GM18951 (cell line): Measurements from ENCODE around the gene GFPT2.

Experiments used
- POLR2A ChIP-seq: IDR thresholded peaks from 4 replicates; pipeline ENCODE4 v1.6.1; 2011; ENCODE audit warnings: mild to moderate bottlenecking; ENCODE audit not compliant: insufficient read length, insufficient read depth; ENCODE audit errors: extremely low read depth
- in situ Hi-C: fragments of 300-500 bp; cut with MboI; formaldehyde crosslinking; loops from one replicate; pipeline ENCODE4 v1.12.0; 2022; ENCODE audit warnings: low sequenced_read_pairs, mixed read lengths, inconsistent platforms; ENCODE audit not compliant: unreplicated experiment

The GFPT2 gene

DNA sequence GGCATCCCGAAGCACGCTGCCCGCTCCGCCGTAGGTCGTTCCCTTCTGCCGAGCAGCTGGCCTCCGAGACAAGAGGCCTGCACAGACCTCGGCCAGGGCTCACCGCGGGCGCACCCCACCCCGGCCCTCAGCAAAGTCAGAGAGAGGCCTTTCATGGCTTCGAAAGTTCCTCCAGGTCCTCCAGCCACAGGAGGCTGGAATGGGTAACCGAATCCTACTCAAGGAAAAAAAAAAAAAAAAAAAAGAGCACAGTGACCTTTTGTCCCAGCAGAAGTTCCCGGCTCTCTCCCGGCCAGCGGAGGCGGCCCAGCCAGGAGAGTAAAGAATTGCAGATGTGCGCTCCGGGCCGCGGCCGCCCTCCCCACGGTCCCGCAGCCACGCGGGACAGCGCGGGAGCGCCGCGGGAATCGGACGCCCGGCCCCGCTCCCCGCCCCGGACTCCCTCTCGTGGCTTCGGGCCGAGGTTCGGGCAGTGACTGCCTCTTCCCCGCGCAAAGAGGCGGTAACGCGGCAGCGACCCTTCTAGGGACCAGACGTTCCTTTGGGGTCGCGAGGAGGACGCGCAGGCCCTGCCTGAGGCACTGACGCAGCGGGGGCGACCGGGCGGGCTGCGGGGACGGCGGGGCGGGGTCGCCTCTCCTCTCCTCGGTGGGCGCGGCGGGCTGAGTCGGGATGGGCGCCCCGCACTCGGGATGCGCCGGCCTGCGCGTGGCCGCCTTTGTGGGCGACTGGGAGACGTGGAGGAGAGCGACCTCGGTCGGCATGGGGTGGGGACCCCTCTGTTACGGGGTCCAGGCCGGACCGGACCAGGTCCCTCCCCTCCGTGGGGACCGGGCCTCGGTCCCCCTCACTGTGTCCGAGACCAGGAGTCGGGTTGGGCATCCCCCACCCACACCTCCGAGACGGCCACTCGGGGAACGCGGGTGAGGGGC, 754 bp downstream of the GFPT2 start:
- no peak for TF ChIP-seq POLR2A
- in situ Hi-C loops = no loop called here

DNA sequence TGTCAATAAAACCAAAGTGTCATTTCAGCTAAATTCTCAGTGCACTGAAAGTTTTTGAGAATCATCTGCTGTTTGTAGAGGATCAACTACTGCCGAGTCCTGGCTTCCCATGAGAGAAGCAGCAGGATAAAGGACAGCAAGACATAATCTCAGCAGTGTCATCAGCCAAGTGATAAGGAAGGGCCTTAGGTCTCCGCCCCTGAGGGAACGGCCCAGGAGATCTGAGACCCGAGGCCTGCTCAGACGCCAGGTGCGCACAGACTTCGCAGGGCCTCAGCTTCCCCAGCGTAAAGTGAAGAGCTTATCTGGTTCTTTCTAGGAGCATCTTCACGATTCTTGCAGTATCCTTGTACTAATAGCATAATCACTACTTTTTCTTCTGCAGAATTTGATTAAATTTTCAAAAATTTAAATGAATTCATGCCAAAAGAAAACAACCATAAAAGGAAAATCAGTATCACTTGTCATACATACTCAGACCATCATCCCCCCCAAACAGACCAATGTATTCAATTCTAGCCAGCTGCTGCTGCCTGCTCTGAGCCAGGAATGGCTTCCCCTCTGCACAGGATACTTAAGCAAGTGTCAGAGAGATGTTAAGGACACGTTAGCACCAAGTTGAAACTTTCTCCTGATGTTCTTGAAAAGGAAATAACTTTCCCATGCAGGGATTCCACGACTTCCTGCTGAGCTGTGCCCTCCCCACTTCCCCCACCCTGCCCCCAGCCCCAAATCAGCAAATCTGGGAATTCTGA, 2.2 kb downstream of the GFPT2 start:
- TF ChIP-seq POLR2A = no peak
- in situ Hi-C loops = no loop called here

DNA sequence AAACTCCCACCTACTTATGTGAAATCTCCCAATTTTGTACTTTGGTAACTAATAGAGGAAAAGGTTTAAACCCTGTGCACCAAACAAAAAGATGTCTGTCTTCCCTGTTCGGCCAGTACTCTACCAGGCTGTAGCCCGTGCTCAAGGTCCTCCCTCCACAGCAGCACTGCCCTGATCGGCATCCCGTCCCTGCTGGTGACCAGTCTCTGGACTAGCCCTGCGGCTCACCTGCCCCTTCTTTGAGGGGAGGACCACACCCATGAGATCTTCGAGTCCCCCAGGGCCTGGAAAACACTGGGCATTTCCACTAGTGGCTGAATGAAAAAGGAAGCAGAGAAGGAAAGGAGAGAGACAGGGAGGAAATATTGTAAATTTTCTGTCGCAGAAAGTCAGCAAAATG, 2.8 kb downstream of the GFPT2 start:
- in situ Hi-C loops = no loop called here
- no peak for TF ChIP-seq POLR2A

DNA sequence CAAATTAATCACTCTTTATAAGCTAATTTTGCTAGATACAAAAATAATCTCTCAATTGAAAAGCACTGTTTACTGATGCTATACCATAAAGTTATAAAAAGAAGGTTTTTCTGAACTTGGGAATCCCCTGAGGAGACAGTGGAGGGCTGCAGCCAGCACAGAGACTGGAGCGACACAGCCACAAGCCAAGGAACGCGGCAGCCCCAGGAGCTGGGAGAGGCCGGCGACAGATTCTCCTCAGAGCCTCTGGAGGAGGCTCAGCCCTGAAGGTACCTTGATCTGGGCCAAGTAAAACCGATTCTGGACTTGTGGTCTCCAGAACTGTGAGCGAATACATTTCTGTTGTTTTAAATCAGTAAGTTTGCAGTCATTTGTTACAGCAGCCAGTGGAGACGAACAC, 3.7 kb downstream of the GFPT2 start:
- TF ChIP-seq POLR2A = no peak
- in situ Hi-C loops = no loop called here

DNA sequence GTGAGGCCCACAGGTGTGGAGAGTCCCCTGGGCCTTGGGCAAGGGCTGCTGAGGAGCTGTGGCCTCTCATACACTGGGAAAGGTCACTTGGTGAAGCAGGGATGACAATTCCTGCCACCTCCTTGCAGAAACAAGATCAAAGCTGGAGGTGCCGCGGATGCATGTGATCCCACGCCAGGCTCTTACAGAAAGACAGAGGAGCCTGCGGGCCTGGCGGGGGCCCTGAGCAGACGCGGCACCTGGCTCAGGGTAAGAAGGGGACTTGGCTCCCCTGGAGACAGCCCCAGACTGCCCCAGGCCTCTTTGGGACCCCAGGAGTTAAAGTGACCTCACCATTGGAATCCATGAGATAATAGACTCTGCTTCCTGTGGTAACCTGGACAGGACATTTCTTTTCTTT, 4.8 kb downstream of the GFPT2 start:
- in situ Hi-C loops = no loop called here
- no peak for TF ChIP-seq POLR2A

DNA sequence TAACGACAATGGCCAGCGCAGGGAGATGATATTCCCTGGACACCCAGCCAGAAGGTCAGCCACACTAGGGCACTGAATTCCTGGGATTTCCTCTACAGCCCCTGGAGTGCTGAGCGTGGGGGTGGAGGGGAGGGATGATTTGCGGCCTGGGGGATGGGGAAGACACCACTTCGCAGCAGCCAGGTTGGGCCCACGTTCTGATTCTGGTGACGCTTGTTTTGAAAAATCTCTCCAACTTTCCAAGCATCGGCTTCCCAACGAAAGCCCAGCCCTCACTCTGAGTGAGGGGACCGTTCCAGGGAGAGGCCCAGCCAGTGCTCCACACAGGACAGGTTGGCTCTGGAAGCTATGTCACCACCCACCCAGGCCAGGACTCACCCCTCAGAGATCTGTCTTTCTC, 5.4 kb downstream of the GFPT2 start:
- no peak for TF ChIP-seq POLR2A
- in situ Hi-C loops = no loop called here

DNA sequence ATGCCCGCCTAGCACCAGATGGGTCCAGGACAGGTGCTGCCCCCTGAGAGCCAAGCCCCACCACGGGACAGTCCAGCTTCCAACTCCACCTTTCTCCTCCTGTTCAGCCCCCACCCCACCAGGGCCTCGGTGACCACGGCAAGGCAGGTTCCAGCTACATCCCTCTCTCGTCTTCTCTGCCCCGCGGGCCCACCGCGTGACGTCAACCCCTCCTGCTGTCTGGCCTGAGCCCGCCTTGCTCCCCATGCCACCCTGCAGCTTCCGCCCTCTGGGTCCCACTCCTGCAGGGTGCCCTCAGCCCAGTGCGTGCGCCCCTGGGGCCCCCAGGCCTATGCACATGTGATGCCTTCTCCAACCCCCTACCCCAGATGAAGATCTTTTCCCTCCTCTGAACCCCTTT, 6.8 kb downstream of the GFPT2 start:
- in situ Hi-C loops = no loop called here
- TF ChIP-seq POLR2A = no peak

DNA sequence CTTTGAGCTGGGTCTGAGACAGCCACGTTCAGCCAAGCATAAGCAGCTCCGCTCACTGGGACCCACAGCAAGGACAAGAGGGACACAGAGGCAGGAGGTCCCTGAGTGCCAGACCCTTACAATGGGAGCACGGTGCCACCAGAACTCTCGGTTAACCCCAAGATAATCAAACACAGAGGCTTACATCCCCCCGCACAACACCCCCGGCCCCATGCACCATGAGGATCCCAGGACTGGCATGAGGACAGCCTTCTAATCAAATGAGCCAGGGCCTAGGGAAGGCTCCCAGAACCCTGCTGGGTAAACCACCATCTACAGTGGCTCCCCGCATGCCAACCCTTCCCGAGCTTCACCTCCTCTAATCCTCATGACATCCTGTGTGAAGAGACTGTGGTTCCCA, 7.4 kb downstream of the GFPT2 start:
- no peak for TF ChIP-seq POLR2A
- in situ Hi-C loops = no loop called here

DNA sequence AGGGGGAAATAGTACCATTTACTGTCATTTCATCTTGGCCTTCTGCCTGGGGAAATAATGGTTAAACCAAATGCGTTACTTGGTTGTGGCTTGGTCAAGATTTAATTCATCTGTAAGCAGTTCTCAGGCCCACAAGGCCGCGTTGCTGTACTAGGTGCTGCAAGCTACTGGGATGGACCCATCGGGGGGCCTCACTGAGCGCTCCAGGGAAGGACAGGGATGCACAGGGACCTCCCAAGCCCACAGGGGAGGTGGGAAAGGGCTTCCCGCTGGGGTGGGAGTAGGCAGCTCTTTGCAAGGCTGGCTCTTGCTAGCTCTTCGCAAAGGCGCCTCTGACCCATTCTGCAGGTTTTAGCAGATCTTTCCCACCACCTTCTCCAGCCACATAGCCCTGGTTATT, 8.0 kb downstream of the GFPT2 start:
- in situ Hi-C loops = no loop called here
- no peak for TF ChIP-seq POLR2A

DNA sequence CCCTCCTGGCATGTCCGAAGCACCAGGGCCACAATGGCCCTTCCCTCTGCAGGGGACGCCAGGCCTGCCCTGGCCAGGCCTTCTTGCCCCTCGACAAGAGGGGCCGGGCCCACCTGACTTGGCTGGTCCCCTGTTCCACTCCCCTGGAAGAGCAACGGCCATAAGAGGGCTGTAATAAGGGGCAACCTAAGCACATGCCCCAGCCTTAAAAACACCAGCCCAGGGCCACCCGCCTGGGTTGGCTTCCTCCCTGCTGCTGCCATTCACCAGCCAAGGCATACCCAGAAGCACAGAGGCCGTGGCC, 8.5 kb downstream of the GFPT2 start:
- in situ Hi-C loops = no loop called here
- no peak for TF ChIP-seq POLR2A

DNA sequence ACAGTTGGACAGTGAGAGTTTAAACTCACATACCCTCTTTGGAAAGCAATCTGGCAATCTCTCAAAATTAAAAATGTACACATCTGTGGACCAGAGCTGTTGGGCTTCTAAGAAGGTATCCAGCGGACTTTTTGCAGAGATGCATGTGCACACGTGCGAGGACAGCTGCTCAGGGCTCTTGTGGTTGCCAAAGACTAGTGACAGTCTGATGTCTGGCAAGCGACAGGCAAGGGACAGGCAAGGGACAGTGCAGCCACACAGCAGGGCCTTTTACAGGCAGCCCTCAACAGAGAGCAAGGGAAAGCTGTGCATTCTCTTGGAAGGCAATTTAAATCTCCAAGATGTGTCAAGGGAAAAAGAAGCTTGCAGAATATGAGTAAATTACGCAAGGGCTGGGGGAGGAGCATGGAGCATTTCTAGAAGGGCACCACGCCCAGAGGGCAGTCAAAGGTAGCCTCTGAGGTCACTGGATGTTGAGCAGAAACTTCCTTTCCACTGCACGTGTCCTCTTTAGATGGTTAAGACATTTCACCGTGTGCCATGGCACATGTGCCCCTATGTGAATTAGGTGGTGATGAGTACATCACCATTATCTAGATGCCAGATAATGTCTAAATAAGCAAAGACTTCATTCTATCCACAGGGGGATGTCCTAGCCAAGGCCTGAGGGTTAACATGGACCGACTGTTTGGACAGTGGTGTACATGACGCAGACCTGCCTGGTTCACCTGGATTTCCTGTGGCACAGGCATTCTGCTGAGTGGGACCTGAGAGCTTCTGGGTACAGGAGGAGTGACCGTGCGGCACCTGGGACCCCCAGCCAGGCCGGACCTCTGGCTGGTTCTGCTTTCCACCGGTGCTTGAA, 9.1 kb downstream of the GFPT2 start:
- no peak for TF ChIP-seq POLR2A
- in situ Hi-C loops = no loop called here

DNA sequence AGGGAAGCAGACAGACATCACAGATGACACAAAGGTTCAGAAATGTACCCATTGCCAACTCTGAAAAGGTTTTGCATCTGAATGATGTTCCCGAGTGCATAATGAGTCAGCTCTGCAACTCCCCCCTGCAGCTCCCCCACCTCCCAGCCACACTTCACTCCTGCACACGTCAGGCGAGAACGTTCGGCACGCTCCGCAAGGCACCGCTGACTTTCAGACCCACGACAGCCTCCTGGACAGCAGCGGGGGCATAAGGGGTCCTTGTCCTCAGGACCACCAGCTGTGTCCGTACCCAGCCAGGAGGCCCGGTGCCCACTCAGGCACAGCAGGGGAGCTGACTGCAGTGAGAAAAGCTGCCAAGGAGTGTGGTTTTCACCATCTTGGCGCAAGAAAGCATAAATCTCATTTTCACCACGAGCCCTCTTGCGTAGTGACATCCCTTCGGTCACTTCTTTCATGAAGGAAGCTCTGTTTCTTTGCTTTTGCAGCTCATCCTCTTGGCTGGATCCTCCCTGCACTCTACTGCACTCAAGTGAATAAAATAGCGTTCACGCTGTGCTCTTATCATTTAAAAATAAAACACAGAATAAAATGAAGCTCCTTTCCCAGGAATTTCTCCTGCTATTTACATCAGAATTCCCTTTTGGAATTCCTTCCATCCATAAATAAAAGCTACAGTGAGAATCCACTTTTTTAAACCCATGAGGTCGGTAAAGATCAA, 9.9 kb downstream of the GFPT2 start:
- in situ Hi-C loops = no loop called here
- TF ChIP-seq POLR2A = no peak

DNA sequence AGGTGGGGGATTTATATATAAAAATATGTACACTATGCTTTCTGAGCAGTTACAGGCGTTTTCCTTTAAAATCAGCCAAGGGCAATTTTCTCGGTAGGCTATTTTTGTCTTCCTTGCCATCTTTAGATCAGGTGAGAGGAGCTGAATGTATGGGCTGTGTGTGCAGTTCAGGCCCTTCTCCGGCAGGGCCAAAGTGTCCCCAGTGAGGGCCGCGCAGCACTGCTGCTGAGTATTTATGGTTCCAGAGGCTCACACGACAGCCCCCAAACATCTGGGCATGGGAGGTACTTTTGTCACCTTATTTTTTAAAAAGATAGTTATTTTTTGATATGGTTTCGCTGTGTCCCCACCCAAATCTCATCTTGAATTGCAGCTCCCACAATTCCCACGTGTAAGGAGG, 11.5 kb downstream of the GFPT2 start:
- no peak for TF ChIP-seq POLR2A
- in situ Hi-C loops = no loop called here

DNA sequence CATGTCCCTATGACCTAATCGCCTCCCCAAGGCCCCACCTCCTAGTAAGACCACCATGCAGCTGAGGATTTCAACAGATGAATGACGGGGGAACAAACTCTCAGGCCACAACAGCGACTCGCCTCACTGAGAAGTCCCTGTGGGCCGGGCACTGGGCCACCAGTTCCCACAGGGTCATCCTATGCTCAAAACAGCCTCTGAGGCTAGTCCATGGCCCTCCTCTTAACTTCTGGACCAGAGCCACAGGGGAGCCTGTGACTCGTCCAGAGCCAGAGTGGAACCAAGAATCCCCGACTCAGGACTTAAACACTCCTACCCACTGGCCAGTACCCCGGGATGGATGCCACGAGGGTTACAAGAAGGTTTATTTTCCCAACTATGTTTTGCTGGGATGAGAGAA, 12.3 kb downstream of the GFPT2 start:
- TF ChIP-seq POLR2A = no peak
- in situ Hi-C loops = no loop called here
